Measurements from ENCODE around the gene SPRYD4.

SPRYD4 gene

DNA sequence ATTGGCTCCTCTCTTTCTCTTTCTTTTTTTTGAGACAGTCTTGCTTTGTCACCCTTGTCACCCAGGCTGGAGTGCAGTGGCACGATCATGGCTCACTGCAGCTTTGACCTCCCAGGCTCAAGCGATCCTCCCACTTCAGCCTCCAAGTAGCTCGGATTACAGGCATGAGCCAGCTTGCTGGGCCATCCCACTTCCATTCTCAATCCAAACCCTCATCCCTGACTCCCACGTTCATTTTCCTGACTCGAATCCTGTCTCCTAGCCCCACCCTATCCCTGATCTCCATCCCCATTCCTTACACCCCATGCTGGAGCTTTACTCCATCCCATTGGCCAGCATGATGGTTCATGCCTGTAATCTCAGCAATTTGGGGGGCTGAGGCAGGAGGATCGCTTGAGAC, 7.8 kb downstream of the SPRYD4 start:
- TF ChIP-seq, protein P1, sequence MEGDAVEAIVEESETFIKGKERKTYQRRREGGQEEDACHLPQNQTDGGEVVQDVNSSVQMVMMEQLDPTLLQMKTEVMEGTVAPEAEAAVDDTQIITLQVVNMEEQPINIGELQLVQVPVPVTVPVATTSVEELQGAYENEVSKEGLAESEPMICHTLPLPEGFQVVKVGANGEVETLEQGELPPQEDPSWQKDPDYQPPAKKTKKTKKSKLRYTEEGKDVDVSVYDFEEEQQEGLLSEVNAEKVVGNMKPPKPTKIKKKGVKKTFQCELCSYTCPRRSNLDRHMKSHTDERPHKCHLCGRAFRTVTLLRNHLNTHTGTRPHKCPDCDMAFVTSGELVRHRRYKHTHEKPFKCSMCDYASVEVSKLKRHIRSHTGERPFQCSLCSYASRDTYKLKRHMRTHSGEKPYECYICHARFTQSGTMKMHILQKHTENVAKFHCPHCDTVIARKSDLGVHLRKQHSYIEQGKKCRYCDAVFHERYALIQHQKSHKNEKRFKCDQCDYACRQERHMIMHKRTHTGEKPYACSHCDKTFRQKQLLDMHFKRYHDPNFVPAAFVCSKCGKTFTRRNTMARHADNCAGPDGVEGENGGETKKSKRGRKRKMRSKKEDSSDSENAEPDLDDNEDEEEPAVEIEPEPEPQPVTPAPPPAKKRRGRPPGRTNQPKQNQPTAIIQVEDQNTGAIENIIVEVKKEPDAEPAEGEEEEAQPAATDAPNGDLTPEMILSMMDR (IDR thresholded peaks at IDR 0.05; ENCODE audit: control insufficient read depth, insufficient read depth, low read depth, low read length, missing control alignments): no peak
- no peak for DNase-seq (ENCODE audit: low read depth)
- no peak overlapping the region for H3K4me3 ChIP-seq (ENCODE audit: control insufficient read depth, low read depth, low read length)

GRCh38 chr12:56476972-56477432, 8.6 kb downstream of the SPRYD4 start:
- DNase-seq (ENCODE audit: low read depth): no peak
- TF ChIP-seq, protein P1 (IDR thresholded peaks at IDR 0.05; ENCODE audit: control insufficient read depth, insufficient read depth, low read depth, low read length, missing control alignments): no peak
- no peak overlapping the region for H3K4me3 ChIP-seq (ENCODE audit: control insufficient read depth, low read depth, low read length)

DNA sequence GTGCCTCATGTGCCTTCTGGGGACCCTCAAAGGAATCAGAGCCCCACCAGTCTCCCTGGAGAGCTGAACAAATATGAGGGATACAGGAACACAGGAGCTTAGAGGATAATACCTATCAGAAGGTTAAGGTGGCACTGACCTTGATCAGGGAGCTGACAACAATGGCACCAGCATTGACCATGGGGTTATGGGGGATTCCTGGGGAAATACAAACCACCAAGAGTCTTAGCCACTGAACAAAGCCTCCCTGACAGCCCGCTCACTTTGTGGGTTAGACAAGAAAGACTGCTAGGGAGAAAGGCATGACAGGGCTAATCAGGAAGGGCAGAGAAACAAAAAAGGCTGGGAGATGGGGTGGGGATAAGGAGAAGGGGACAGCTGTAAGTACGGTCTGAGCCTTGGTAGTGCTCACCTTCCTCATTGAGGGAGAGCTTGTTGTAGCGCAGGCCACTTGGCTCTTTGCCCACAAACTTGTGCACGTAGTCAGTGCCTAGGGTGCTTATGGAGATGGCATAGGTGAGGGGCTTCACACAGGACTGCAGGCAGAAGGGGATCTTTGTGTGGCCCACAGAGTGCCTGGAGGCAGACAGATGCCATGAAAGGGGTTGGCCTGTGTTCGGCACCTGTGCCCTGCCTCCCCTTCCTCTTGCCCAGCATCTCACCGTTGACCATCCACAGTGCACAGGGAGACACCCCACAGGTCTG, 9.3 kb downstream of the SPRYD4 start:
- H3K4me3 ChIP-seq (ENCODE audit: control insufficient read depth, low read depth, low read length): no peak overlapping the region
- DNase-seq (ENCODE audit: low read depth): no peak
- TF ChIP-seq, protein P1 (IDR thresholded peaks at IDR 0.05; ENCODE audit: control insufficient read depth, insufficient read depth, low read depth, low read length, missing control alignments): no peak

GRCh38 chr12:56479625-56480024, 11.2 kb downstream of the SPRYD4 start:
- H3K4me3 ChIP-seq (ENCODE audit: control insufficient read depth, low read depth, low read length): no peak overlapping the region
- no peak for DNase-seq (ENCODE audit: low read depth)
- TF ChIP-seq, protein P1 (IDR thresholded peaks at IDR 0.05; ENCODE audit: control insufficient read depth, insufficient read depth, low read depth, low read length, missing control alignments): no peak

GRCh38 chr12:56484566-56484965, 16.2 kb downstream of the SPRYD4 start:
- DNase-seq (ENCODE audit: low read depth): no peak
- TF ChIP-seq, protein P1 (IDR thresholded peaks at IDR 0.05; ENCODE audit: control insufficient read depth, insufficient read depth, low read depth, low read length, missing control alignments): no peak
- no peak overlapping the region for H3K4me3 ChIP-seq (ENCODE audit: control insufficient read depth, low read depth, low read length)

DNA sequence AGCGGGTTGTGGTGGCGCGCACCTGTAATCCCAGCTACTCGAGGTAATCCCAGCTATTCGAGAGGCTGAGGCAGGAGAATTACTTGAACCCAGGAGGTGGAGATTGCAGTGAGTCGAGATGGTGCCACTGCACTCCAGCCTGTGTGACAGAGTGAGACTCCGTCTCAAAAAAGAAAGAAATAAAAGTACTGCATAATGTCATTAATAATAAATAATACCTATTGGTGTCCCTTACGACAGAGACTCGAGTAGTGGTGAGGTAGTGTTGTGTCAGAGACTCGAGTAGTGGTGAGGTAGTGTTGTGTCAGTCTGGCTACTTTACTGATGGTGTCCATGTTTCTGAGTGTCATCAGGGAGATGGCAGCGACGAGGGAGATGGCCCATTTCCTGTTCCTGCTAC, 18.3 kb downstream of the SPRYD4 start:
- DNase-seq (ENCODE audit: low read depth): no peak
- no peak overlapping the region for H3K4me3 ChIP-seq (ENCODE audit: control insufficient read depth, low read depth, low read length)
- TF ChIP-seq, protein P1 (IDR thresholded peaks at IDR 0.05; ENCODE audit: control insufficient read depth, insufficient read depth, low read depth, low read length, missing control alignments): no peak

Data from AG09309 (cell line).